ENCODE results near the gene FNDC3B. TPM values are rescaled to one million over a fixed set of nuclear protein-coding genes. Genes with fewer than 3 reads are reported as not detected.
"Not testable (repeated sequence)": the region's sequence is repeated elsewhere in the genome, so short reads cannot be mapped to it uniquely, and the experiment has no call there.

Gene FNDC3B
- total RNA-seq, 2 donors from 2014 or later = 12.0 to 17.7 TPM

- DNase-seq (no peak), ATAC-seq (replicated peaks in 1 of 2) (no peak)
- Mint-ChIP-seq H3K27ac (peak overlapping the region; percentile 80), H3K4me3 (peak overlapping the region in 1 of 2 donors; percentile 81), H3K4me1 (ENCODE audit: low read depth) (peaks cover 43% of the 10 kb centered on the region), H3K9me3 (no peaks in the 10 kb centered on the region), H3K36me3 (ENCODE audit: insufficient read depth in 2 of 2) (no peaks in the 10 kb centered on the region), H3K27me3 (ENCODE audit: low read depth) (no peaks in the 10 kb centered on the region)
These were observed 47.8 kb downstream of the FNDC3B start for GRCh38 chr3:172087198-172087597.

DNA sequence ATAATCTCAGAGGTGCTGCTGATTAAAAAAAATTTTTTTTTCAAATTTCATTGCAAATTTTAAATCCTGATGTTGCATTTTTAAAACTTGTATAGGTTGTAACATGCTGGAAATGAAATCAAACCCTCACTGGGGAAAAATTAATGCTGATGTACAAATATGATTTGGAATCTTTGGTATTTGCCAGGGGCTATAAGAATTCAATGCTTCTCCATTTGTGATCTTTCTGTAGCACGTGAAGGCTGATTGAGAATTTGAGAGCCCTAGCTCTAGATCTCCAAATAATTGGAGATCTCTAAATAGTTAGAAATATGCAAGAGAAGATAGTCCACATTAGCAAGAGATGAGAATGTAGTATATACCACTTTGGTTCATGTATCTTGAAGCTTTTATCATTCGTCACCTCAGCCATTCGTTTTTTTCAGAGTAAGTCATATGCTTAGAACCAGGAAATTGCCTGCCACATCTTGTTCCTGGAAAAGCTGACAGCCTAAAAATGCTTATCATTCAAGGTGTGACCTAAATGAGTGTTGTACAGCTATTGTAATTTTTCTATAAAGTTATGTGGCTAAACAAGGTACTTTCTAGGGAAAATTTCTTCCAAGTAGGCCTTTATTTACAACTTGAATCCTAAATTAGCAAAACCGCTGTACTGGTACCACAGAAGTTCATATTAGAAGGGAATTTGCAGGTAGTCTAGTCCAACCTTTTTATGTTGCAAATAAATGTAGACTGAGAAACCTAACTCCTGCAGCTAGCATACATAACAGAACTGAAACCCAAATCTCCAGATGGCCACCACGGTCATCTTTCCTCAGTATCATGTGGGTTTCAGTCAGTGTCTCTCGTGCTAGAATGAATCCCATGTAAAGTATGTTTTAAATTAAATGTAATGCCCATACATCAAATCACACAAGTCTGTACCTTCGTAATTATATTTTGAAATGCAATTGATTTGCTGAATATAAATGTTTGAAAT is 48.5 kb downstream of the FNDC3B start:
- peak overlapping the region; percentile 33 to 81 for H3K4me3 Mint-ChIP-seq
- no peaks in the 10 kb centered on the region for H3K27me3 Mint-ChIP-seq (ENCODE audit: low read depth)
- peaks cover 48% of the 10 kb centered on the region for H3K4me1 Mint-ChIP-seq (ENCODE audit: low read depth)
- peak overlapping the region; percentile 80 for H3K27ac Mint-ChIP-seq
- no peaks in the 10 kb centered on the region for H3K36me3 Mint-ChIP-seq (ENCODE audit: insufficient read depth in 2 of 2)
- no peaks in the 10 kb centered on the region for H3K9me3 Mint-ChIP-seq
- ATAC-seq (replicated peaks in 1 of 2) (peak; percentile 32 to 54), DNase-seq (peak in 1 of 2 donors; percentile 12)

- H3K4me3 Mint-ChIP-seq = no peak overlapping the region
- no peaks in the 10 kb centered on the region for H3K36me3 Mint-ChIP-seq (ENCODE audit: insufficient read depth in 2 of 2)
- ATAC-seq (replicated peaks in 1 of 2) (no peak), DNase-seq (no peak)
- H3K9me3 Mint-ChIP-seq = no peaks in the 10 kb centered on the region
- H3K27ac Mint-ChIP-seq = no peak overlapping the region
- no peaks in the 10 kb centered on the region for H3K27me3 Mint-ChIP-seq (ENCODE audit: low read depth)
- peaks cover 48% of the 10 kb centered on the region for H3K4me1 Mint-ChIP-seq (ENCODE audit: low read depth)
These were observed 49.9 kb downstream of the FNDC3B start for GRCh38 chr3:172089250-172089649.

DNA sequence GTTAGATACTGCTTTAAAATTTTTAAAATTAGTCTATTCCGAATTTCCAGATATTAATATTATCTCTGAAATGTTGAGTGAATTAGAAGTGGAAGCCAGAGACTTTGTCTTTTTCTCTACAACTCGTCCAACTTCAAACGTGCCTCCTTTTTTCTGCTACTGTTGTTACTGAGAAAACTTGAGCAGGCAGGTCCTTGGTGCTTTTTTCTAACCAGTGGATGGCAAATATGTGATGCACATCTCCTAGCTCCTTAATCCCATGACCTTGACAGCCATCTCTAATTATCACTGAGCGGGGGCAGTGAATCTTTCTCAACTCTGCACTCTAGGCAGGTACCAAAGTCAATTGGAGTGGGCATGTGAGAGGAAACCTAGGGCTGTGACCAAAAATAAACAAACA is 50.7 kb downstream of the FNDC3B start:
- H3K9me3 Mint-ChIP-seq = no peaks in the 10 kb centered on the region
- H3K4me3 Mint-ChIP-seq = no peak overlapping the region
- no peaks in the 10 kb centered on the region for H3K36me3 Mint-ChIP-seq (ENCODE audit: insufficient read depth in 2 of 2)
- H3K4me1 Mint-ChIP-seq (ENCODE audit: low read depth) = peaks cover 48% of the 10 kb centered on the region
- H3K27me3 Mint-ChIP-seq (ENCODE audit: low read depth) = no peaks in the 10 kb centered on the region
- H3K27ac Mint-ChIP-seq = no peak overlapping the region
- no peak for DNase-seq
- ATAC-seq (replicated peaks in 1 of 2) = no peak

DNA sequence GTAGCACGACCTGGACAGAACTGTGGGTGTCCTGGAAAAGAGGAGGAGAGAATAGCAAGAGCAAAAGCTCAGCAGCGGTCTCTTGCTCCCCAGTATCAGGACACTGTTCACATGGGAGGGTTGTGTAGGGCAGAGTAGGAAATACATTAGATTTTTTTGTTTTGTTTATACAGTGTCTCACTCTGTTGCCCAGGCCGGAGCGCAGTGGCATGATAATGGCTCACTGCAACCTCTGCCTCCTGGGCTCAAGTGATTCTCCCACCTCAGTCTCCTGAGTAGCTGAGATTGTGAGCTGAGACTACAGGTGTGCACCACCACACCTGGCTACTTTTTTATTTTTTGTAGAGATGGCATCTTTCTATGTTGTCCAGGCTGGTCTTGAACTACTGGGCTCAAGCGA is 53.3 kb downstream of the FNDC3B start:
- H3K27me3 Mint-ChIP-seq (ENCODE audit: low read depth) = no peaks in the 10 kb centered on the region
- H3K27ac Mint-ChIP-seq = no peak overlapping the region
- ATAC-seq (replicated peaks in 1 of 2) (no peak), DNase-seq (no peak)
- no peaks in the 10 kb centered on the region for H3K9me3 Mint-ChIP-seq
- no peak overlapping the region for H3K4me3 Mint-ChIP-seq
- H3K4me1 Mint-ChIP-seq (ENCODE audit: low read depth) = peaks cover 50% of the 10 kb centered on the region
- H3K36me3 Mint-ChIP-seq (ENCODE audit: insufficient read depth in 2 of 2) = no peaks in the 10 kb centered on the region

DNA sequence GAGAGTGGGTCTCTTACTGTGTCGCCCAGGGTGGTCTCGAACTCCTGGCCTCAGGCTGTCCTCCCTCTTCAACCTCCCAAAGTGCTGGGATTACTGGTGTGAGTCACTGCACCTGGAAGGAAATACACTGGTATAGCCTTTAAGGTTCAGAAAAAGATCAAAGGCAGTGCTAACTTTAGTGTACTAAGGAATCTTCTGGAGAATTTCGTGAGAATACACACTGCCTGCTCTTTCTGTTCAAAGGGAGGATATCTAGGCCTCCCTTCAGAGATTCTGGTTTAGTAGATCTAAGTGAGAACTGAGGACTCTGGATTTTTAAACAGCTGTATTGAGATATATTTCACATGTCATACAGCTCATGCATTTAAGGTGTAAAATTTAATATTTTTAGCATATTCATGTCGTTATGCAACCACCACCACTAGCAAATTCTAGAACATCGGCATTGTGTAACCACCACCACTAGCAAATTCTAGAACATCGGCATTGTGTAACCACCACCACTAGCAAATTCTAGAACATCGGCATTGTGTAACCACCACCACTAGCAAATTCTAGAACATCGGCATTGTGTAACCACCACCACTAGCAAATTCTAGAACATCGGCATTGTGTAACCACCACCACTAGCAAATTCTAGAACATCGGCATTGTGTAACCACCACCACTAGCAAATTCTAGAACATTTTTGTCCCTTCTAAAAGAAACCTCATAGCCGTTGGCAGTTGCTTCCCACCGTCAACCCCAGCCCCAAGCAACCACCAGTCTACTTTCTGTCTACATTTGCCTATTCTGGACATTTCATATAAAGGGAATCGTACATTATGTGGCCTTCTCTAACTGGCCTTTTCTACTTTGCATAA is 54.4 kb downstream of the FNDC3B start:
- not testable (repeated sequence) for H3K4me3 Mint-ChIP-seq; H3K27ac Mint-ChIP-seq; ATAC-seq (replicated peaks in 1 of 2); H3K9me3 Mint-ChIP-seq; H3K27me3 Mint-ChIP-seq (ENCODE audit: low read depth); DNase-seq; H3K36me3 Mint-ChIP-seq (ENCODE audit: insufficient read depth in 2 of 2)
- peaks cover 45% of the 10 kb centered on the region for H3K4me1 Mint-ChIP-seq (ENCODE audit: low read depth)

- peak; percentile 20 to 57 for DNase-seq
- Mint-ChIP-seq H3K27ac (peak overlapping the region; percentile 74), H3K9me3 (no peaks in the 10 kb centered on the region), H3K36me3 (ENCODE audit: insufficient read depth in 2 of 2) (no peaks in the 10 kb centered on the region), H3K27me3 (ENCODE audit: low read depth) (no peaks in the 10 kb centered on the region), H3K4me3 (peak overlapping the region in 1 of 2 donors; percentile 12), H3K4me1 (ENCODE audit: low read depth) (peaks cover 54% of the 10 kb centered on the region)
- peak; percentile 52 to 71 for ATAC-seq (replicated peaks in 1 of 2)
These were observed 55.5 kb downstream of the FNDC3B start for GRCh38 chr3:172094621-172095557.

DNA sequence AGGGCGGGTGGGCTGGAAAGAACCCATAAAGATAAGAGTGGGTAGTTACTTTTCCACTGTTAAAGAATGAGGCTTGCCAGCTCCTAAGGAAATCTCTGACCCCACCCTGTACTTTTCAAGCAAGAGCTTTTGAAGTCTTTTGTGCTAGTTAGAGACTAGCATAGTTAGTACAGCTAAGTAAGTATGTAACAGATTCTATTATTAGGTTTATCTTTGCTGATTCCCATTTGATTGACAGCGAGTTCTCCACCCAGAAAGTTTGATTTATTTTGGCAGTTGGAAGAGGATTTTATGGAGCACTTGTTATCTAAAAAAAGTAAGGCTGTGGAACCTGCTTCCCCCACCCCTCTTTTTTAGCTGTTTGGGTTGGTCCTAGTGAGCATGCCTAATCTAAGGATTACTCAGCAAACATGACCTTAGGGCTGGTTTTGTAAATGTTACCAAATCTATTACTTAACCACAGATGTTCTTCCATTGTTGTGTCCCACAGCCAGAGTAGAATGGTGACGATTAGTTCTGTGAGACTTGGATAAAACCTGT is 57.6 kb downstream of the FNDC3B start:
- H3K27me3 Mint-ChIP-seq (ENCODE audit: low read depth) = no peaks in the 10 kb centered on the region
- DNase-seq (no peak), ATAC-seq (replicated peaks in 1 of 2) (no peak)
- no peaks in the 10 kb centered on the region for H3K9me3 Mint-ChIP-seq
- H3K4me1 Mint-ChIP-seq (ENCODE audit: low read depth) = peaks cover 56% of the 10 kb centered on the region
- no peak overlapping the region for H3K27ac Mint-ChIP-seq
- H3K4me3 Mint-ChIP-seq = no peak overlapping the region
- H3K36me3 Mint-ChIP-seq (ENCODE audit: insufficient read depth in 2 of 2) = no peaks in the 10 kb centered on the region

GRCh38 chr3:172097585-172097984 is 58.2 kb downstream of the FNDC3B start:
- ATAC-seq (replicated peaks in 1 of 2) = no peak

DNA sequence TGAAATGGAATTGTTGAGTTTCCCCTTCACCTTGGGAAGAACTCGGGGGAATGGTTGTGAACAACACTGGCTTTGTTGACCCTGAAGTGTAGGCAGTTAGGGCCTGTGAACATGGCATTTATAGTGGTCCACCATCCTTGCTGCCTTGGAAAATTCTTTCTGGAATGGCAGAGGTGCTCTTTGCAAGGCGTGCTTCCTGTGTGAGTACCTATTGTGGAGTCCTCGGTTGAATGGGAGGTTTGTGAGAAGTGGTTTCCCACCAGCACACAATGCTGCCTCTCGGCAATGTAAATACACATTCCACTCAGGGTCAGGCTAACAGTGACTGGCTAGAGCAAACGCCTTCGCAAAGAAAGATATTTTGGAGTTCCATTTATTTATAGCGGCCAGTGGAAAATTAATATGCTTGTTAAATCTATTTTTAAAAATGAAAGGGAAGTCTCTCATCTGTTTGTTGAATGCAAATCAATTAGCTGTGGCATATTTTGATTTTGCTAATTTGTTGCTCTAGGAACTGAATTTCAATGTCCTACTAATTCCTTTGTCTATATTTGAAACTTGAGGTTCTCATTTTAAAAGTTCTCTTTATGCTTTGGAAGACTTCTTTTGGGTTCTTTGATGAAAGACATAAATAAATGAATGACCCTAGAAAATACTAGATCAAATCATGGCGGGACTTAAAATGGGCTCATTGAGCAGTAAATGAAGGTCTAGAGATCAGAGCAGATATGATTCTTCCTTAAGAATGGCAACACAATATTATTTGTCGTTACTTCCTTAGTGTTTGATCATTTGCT is 59.5 kb downstream of the FNDC3B start:
- no peaks in the 10 kb centered on the region for H3K27me3 Mint-ChIP-seq (ENCODE audit: low read depth)
- H3K4me1 Mint-ChIP-seq (ENCODE audit: low read depth) = peaks cover 67% of the 10 kb centered on the region
- no peak overlapping the region for H3K27ac Mint-ChIP-seq
- no peaks in the 10 kb centered on the region for H3K36me3 Mint-ChIP-seq (ENCODE audit: insufficient read depth in 2 of 2)
- no peak overlapping the region for H3K4me3 Mint-ChIP-seq
- DNase-seq (no peak), ATAC-seq (replicated peaks in 1 of 2) (no peak)
- no peaks in the 10 kb centered on the region for H3K9me3 Mint-ChIP-seq

More at GRCh38 chr3:172097585-172097984, 58.2 kb downstream of the FNDC3B start:
- H3K4me1 Mint-ChIP-seq (ENCODE audit: low read depth) = peaks cover 56% of the 10 kb centered on the region
- H3K9me3 Mint-ChIP-seq = no peaks in the 10 kb centered on the region
- no peaks in the 10 kb centered on the region for H3K36me3 Mint-ChIP-seq (ENCODE audit: insufficient read depth in 2 of 2)
- no peak overlapping the region for H3K27ac Mint-ChIP-seq
- DNase-seq = no peak
- H3K4me3 Mint-ChIP-seq = no peak overlapping the region
- H3K27me3 Mint-ChIP-seq (ENCODE audit: low read depth) = no peaks in the 10 kb centered on the region

- no peak overlapping the region for H3K27ac Mint-ChIP-seq
- peaks cover 69% of the 10 kb centered on the region for H3K4me1 Mint-ChIP-seq (ENCODE audit: low read depth)
- no peak overlapping the region for H3K4me3 Mint-ChIP-seq
These were observed 60.1 kb downstream of the FNDC3B start for GRCh38 chr3:172099495-172099808.

GRCh38 chr3:172100482-172100881 is 61.1 kb downstream of the FNDC3B start:
- peaks cover 69% of the 10 kb centered on the region for H3K4me1 Mint-ChIP-seq (ENCODE audit: low read depth)
- ATAC-seq (replicated peaks in 1 of 2) = no peak
- no peak overlapping the region for H3K4me3 Mint-ChIP-seq
- no peaks in the 10 kb centered on the region for H3K9me3 Mint-ChIP-seq
- no peak for DNase-seq
- H3K27me3 Mint-ChIP-seq (ENCODE audit: low read depth) = no peaks in the 10 kb centered on the region
- no peaks in the 10 kb centered on the region for H3K36me3 Mint-ChIP-seq (ENCODE audit: insufficient read depth in 2 of 2)
- no peak overlapping the region for H3K27ac Mint-ChIP-seq

More at GRCh38 chr3:172099495-172099808, 60.1 kb downstream of the FNDC3B start:
- no peaks in the 10 kb centered on the region for H3K36me3 Mint-ChIP-seq (ENCODE audit: insufficient read depth in 2 of 2)
- no peaks in the 10 kb centered on the region for H3K27me3 Mint-ChIP-seq (ENCODE audit: low read depth)
- DNase-seq = no peak
- H3K9me3 Mint-ChIP-seq = no peaks in the 10 kb centered on the region
- ATAC-seq (replicated peaks in 1 of 2) = no peak
